ENCODE data around the gene GRIK4.

GRIK4 gene

DNA sequence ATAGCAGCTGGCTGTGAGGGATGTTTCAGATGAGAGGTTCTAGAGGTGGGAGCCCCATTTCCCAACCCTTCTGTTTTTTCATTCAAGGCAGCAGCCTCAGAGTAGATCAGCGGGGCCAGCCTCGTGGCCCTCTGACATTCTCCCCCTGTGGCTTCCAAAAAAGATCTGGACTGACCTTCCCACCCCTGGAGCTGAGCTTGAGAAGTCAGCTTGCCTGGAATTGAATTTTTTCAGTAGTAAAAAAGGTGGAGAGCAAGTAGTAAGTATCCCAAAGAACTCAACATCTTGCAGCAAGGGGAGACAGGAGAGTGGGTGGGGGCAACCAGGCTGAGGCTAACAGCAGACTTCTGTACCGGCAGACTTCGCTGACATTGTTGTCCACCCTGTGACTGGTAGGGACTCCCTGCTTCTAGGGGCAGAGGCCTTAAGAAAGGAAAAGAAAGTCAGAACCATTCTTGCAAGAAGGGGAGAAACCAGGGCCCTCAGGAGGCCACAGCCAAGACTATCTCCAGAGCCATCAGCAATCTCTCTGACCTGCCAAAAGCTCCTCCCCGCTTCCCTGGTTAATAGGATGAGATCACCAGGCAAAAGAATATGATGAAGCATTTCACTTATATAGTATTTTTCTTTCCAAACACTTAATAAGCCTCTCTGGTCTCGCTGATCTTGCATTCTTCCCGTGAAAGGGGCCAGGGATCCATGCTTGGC is 2.0 kb upstream of the GRIK4 start:
- no peak for TF ChIP-seq POLR2AphosphoS5 (IDR thresholded peaks at IDR 0.05; ENCODE audit: low read depth, low read length)
- no peak for TF ChIP-seq TAF1 (IDR thresholded peaks at IDR 0.05; ENCODE audit: borderline replicate concordance, insufficient read depth, low read length)
- TF ChIP-seq FOXP2 (optimal IDR thresholded peaks at IDR 0.05; ENCODE audit: borderline replicate concordance, extremely low read depth, extremely low read length, insufficient read depth), result no peak

DNA sequence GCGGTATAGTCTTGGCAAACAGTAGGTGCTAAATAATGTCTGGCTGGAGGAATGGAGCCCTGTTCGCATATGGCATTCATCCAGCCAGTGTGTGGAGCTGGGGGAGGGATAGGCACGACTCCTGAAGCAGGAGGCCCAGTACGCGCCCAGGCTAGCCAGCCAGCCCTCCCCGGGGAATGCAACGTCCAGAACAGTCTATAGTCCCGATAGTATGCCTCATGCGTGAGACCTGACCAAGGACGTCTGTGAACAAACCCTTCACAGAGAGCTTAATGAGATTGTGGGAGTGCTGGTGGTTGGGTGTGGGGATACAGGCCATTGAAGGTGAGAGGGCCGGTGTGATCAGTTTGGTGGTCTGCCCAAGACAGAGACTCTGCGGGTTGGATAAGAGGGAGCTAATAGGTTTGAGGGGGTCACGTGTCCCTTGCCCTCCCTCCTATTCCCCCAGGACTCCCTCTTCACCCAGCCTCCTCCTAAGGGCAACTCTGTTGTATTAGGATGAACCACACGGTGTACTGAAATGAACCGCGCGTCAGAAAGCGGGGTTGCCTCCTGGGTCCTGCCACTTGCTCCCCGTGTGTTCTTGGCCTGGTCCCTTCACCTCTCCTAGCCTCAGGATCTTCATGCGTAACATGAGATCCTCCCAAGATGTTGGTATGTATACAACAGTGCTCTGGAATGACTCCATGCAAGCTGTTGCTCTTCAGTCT is 987 bp upstream of the GRIK4 start:
- TF ChIP-seq, protein P1, sequence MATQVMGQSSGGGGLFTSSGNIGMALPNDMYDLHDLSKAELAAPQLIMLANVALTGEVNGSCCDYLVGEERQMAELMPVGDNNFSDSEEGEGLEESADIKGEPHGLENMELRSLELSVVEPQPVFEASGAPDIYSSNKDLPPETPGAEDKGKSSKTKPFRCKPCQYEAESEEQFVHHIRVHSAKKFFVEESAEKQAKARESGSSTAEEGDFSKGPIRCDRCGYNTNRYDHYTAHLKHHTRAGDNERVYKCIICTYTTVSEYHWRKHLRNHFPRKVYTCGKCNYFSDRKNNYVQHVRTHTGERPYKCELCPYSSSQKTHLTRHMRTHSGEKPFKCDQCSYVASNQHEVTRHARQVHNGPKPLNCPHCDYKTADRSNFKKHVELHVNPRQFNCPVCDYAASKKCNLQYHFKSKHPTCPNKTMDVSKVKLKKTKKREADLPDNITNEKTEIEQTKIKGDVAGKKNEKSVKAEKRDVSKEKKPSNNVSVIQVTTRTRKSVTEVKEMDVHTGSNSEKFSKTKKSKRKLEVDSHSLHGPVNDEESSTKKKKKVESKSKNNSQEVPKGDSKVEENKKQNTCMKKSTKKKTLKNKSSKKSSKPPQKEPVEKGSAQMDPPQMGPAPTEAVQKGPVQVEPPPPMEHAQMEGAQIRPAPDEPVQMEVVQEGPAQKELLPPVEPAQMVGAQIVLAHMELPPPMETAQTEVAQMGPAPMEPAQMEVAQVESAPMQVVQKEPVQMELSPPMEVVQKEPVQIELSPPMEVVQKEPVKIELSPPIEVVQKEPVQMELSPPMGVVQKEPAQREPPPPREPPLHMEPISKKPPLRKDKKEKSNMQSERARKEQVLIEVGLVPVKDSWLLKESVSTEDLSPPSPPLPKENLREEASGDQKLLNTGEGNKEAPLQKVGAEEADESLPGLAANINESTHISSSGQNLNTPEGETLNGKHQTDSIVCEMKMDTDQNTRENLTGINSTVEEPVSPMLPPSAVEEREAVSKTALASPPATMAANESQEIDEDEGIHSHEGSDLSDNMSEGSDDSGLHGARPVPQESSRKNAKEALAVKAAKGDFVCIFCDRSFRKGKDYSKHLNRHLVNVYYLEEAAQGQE (IDR thresholded peaks at IDR 0.05; ENCODE audit: insufficient read depth in 1 of 2, low read depth in 2 of 2, low read length in 2 of 2), result no peak
- no peak for TF ChIP-seq FOXP2 (optimal IDR thresholded peaks at IDR 0.05; ENCODE audit: borderline replicate concordance, extremely low read depth, extremely low read length, insufficient read depth)
- TF ChIP-seq TAF1 (IDR thresholded peaks at IDR 0.05; ENCODE audit: borderline replicate concordance, insufficient read depth, low read length), result no peak
- no peak for TF ChIP-seq SIN3A (IDR thresholded peaks at IDR 0.05; ENCODE audit: borderline replicate concordance, insufficient read depth, low read length)
- TF ChIP-seq POLR2AphosphoS5 (IDR thresholded peaks at IDR 0.05; ENCODE audit: low read depth, low read length), result no peak

DNA sequence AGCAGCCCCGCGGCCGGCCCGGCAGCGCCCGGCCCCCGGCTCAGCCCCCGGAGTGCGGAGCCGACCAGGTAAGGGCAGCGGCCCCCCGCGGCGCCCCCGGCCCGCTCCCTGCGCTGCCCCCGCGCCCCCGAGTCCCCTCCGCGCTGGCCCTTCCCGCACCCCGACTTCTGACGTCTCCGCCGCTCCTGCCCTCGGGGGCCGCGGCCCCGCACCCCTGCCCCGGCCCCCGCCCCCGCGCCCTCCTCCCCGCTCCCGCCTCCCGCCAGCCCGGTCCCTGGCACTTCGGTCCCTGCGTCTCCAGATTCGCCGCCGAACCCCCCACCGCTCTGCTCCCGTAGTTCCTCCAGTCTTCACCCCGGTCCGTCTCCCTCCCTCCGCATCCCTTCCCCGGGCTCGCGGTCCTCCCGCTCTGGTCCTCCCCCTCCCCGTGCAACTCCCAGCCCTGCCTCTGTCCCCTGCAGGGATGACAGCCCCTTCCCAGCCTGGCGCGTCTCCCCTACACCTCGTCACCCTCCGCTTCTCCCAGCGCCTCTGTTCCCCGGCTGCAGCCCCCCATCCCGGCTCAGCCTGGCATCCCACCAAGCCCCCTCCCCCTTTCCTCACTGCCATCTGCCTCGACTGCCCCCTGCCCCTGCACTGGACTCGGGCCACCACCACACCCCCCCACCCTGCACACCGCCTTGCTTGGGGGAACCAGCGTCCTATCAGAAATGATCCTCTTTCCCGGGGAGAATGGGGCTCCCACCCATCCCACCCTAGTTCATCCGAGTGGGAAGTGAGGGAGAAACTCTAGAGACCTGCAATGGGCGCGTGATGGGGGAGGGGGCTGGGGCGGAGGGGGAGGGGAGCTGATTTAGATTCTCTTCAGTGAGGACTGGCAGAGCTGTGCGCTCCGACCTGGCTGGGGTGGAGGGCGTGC is 531 bp downstream of the GRIK4 start:
- TF ChIP-seq FOXP2 (optimal IDR thresholded peaks at IDR 0.05; ENCODE audit: borderline replicate concordance, extremely low read depth, extremely low read length, insufficient read depth) (no peak), TAF1 (IDR thresholded peaks at IDR 0.05; ENCODE audit: borderline replicate concordance, insufficient read depth, low read length) (no peak), SIN3A (IDR thresholded peaks at IDR 0.05; ENCODE audit: borderline replicate concordance, insufficient read depth, low read length) (no peak), POLR2AphosphoS5 (IDR thresholded peaks at IDR 0.05; ENCODE audit: low read depth, low read length) (no peak)
- TF ChIP-seq, protein P1 (IDR thresholded peaks at IDR 0.05; ENCODE audit: insufficient read depth in 1 of 2, low read depth in 2 of 2, low read length in 2 of 2), result no peak

DNA sequence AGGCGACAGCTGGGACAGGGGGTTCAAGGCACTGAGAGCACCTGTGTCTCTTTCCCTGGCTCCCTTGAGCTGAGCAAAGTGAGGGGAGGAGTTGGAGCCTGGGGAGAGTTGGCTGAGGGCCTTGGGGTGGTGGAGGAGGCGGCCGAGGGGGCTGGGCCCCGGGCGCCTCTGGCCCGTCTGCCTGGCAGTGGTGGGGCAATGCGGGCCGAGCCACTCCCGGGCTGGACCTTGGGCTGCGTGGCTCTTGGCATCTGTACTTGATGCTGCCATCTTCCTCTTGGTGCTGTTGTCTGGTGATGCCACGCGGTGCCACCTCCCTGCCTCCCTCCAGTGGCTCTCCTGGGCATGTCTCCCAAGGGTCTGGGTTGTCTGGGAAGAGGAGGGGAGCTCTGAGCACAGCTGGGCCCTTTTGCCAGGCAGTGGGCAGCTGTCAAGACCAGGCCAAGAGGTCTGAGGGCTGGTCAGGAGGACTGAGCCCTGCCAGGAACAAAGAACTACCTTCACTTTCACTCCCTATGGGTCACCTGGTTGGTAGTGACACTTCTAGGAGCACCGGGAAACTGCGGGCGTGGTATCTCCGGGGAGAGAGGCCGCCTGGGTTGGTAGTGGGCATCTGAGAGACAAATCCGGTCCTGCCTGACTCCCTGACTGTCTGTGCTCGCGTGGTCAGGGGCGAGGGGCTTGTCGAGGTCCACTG is 1.3 kb downstream of the GRIK4 start:
- TF ChIP-seq, protein P1 (IDR thresholded peaks at IDR 0.05; ENCODE audit: insufficient read depth in 1 of 2, low read depth in 2 of 2, low read length in 2 of 2), result no peak
- TF ChIP-seq POLR2AphosphoS5 (IDR thresholded peaks at IDR 0.05; ENCODE audit: low read depth, low read length), result no peak
- TF ChIP-seq TAF1 (IDR thresholded peaks at IDR 0.05; ENCODE audit: borderline replicate concordance, insufficient read depth, low read length), result no peak
- TF ChIP-seq FOXP2 (optimal IDR thresholded peaks at IDR 0.05; ENCODE audit: borderline replicate concordance, extremely low read depth, extremely low read length, insufficient read depth), result no peak
- no peak for TF ChIP-seq SIN3A (IDR thresholded peaks at IDR 0.05; ENCODE audit: borderline replicate concordance, insufficient read depth, low read length)

All from PFSK-1 (cell line).